ENCODE data around the gene CTSA.
"Not testable (repeated sequence)": the region's sequence is repeated elsewhere in the genome, so short reads cannot be mapped to it uniquely, and the experiment has no call there.

CTSA gene

GRCh38 chr20:45897289-45897688 lies 6.2 kb downstream of the CTSA start:
- DNase-seq: no peak

- DNase-seq: no peak
Observed at GRCh38 chr20:45897692-45898091, 6.6 kb downstream of the CTSA start.

- DNase-seq: no peak
Observed at GRCh38 chr20:45898285-45898684, 7.2 kb downstream of the CTSA start.

- DNase-seq: no peak
Observed at GRCh38 chr20:45899046-45899835, 8.1 kb downstream of the CTSA start.

GRCh38 chr20:45901332-45901731 lies 10.2 kb downstream of the CTSA start:
- DNase-seq: not testable (repeated sequence)

- no peak for DNase-seq
Observed at GRCh38 chr20:45902199-45902701, 11.1 kb downstream of the CTSA start.

- no peak for DNase-seq
Observed at GRCh38 chr20:45904583-45905504, 13.7 kb downstream of the CTSA start.

GRCh38 chr20:45905505-45906079 lies 14.5 kb downstream of the CTSA start:
- no peak for DNase-seq

- DNase-seq: no peak
Observed at GRCh38 chr20:45907219-45907948, 16.2 kb downstream of the CTSA start.

- no peak for DNase-seq
Observed at GRCh38 chr20:45908084-45908483, 16.9 kb downstream of the CTSA start.

GRCh38 chr20:45909336-45909808 lies 18.2 kb downstream of the CTSA start:
- DNase-seq: no peak

GRCh38 chr20:45909817-45910669 lies 18.9 kb downstream of the CTSA start:
- no peak for DNase-seq

GRCh38 chr20:45910670-45911485 lies 19.7 kb downstream of the CTSA start:
- DNase-seq: peak; percentile 74

- DNase-seq: peak; percentile 32
Observed at GRCh38 chr20:45911486-45912343, 20.6 kb downstream of the CTSA start, which contains the start of gene PLTP. Gene PLTP, minus strand, starts transcription at chr20:45912155. Its CDS starts 703 bp downstream, at chr20:45911452.

- DNase-seq: no peak
Observed at GRCh38 chr20:45912344-45912682, 21.2 kb downstream of the CTSA start.

GRCh38 chr20:45913116-45913515 lies 22.0 kb downstream of the CTSA start:
- DNase-seq: no peak

- DNase-seq: no peak
Observed at GRCh38 chr20:45917790-45918141, 26.6 kb downstream of the CTSA start.

- no peak for DNase-seq
Observed at GRCh38 chr20:45918182-45918737, 27.1 kb downstream of the CTSA start.

Measured in central memory CD4-positive, alpha-beta T cell (primary cell).